Ramos (cell line): ENCODE results near the gene METTL2A.
"Not testable (repeated sequence)": the region's sequence is repeated elsewhere in the genome, so short reads cannot be mapped to it uniquely, and the experiment has no call there.

Source experiments
- in situ Hi-C: fragments of 300-500 bp; cut with MboI; formaldehyde crosslinking; loops from one replicate; pipeline ENCODE4 v1.14.3; 2022; ENCODE audit warnings: low sequenced_read_pairs; ENCODE audit not compliant: unreplicated experiment

Gene METTL2A, protein sequence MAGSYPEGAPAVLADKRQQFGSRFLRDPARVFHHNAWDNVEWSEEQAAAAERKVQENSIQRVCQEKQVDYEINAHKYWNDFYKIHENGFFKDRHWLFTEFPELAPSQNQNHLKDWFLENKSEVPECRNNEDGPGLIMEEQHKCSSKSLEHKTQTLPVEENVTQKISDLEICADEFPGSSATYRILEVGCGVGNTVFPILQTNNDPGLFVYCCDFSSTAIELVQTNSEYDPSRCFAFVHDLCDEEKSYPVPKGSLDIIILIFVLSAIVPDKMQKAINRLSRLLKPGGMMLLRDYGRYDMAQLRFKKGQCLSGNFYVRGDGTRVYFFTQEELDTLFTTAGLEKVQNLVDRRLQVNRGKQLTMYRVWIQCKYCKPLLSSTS

DNA sequence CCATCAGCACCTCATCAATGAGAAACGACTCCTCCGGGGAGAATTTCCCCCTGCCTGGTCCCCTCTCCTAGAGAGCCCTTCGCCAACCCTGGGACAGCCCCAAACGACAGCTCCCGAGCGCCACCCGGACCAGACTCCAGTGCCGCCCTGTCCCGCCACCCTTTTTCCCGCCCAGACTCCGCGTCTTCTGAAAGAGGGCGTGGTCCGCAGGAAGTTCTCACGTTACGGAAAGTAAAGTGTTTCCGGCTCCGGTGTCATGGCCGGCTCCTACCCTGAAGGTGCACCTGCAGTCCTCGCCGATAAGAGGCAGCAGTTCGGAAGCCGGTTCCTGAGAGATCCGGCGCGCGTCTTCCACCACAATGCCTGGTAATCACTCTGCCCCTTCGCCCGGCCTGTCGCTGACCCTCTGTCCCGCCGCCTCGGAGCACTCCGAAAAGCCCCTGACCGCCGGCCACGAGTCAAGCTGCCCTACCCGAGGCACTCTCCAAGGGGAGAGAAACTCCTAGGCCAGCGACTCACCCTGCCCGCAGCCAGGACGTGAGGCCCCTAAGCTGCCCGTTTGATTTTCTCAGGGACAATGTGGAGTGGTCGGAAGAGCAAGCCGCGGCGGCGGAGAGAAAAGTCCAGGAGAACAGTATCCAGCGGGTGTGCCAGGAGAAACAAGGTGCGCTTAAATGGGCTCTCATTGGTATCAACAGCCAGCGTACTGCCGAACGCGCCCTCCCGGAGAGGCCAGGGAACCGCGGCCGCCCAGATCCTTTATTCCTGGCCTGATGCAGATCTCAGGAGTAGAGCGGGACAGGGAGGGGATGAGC lies at the start of gene METTL2A:
Gene METTL2A, plus strand, starts transcription at position 251 of the 815 bp plus-strand sequence. Its CDS starts 6 bp downstream, at position 257.
- in situ Hi-C loops, result not testable (repeated sequence)

DNA sequence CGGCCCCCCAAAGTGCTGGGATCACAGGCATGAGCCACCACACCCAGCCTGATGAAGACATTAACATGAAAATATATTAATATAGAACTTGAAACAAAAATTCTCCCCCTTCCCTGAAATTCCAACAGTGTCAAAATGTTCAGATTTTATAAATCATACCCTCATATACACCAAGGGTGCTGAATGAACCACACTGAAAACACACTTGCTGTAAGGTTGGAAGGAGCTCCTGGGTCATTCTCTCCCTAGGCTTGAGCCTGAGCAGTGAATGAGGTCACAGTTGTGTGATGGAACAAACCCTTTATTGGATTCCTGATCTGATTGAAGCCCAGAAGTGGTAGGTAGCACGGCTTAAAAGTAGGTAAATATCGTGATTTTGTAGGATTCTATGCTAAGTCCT lies 43.4 kb upstream of the METTL2A start, which contains the start of gene EFCAB3:
Gene EFCAB3, plus strand, starts transcription at position 301 of the 400 bp plus-strand sequence. CDS start 2,427 bp downstream, outside the sequence.
- in situ Hi-C loops, result no loop called here

DNA sequence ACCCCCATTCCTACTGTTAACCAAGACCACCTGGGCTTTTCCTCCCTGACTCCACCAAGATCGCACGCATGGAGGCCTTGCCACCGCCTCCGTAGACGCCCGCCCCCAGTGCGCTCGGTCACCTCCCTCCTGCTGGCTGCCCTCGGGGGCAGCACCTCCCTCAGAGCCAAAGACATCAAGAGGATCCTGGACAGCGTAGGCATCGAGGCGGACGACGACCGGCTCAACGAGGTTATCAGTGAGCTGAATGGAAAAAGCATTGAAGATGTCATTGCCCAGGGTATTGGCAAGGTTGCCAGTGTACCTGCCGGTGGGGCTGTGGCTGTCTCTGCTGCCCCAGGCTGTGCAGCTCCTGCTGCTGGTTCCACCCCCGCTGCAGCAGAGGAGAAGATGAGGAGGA lies 42.1 kb upstream of the METTL2A start:
- in situ Hi-C loops, result no loop called here

DNA sequence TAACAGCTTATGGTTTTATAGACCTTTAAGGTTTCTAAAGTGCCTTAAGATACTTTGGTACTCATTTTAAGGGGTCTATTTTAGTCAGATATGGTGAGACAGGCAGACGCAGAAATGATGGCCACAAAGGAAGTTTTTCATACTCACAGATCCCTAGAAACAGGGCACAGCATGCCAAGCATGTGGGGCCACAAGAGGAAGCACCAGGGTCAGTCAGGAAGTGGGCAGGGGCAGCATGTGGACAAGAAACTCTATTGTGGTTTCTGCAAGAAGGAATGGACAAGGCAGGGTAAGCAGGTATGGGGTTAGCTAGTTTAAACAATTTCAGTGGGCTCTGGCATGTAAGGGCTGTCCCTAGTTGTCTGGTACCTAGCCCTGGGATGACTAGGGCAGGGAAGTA lies 34.8 kb upstream of the METTL2A start:
- in situ Hi-C loops, result no loop called here

DNA sequence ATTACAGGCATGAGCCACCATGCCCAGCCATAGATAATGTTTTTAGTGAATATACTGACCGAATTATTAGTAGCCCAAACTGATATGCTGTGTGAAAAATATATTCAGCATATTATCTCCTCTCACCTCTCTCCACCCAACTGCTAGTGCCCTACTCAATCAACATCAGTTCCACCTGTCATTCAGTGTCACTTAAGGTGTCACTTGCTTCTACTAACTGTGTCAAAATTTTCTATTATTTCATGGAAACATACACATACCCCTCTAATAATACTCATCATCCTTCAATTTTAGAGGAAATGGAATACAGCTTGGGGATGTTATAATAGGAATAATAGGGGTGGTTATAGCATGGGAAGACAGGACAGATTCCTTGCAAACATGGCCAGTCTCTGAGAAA lies 30.8 kb upstream of the METTL2A start:
- in situ Hi-C loops, result no loop called here

DNA sequence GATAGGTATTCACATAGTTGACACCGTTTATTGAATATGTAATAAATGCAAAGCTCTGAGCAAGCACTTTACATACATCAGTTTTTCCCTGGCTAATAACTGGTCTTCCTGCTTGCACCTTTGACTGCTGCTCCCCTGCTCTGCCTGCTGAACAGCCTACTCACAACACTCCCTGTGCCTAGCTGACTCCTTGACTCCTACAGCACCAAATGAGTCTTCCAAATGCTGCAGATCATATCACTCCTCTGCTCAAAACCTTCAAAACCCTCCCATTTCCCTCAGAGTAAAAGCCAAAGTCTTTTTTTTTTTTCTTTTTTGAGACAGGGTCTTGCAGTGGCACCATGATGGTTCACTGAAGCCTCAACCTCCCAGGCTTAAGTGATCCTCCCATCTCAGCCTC lies 24.8 kb upstream of the METTL2A start:
- in situ Hi-C loops, result no loop called here

DNA sequence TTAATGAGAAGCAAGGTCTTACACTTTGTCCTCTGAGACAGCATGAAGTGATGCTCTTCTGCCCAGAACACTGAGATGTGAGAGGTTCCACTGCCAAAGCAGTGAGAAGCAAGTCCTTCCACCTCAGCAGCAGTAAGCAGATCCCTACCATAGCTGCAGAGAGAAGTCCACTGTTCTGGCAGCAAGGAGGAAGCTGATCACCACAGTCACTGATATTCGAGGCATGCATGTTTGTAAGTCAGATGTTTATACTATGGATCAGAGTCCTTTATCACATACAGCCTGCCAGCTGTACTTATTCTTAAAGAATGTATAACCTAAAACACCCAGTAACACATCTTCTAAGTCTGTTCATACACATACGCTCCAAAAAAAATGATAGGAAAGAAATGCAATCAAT lies 18.2 kb upstream of the METTL2A start:
- in situ Hi-C loops, result no loop called here

DNA sequence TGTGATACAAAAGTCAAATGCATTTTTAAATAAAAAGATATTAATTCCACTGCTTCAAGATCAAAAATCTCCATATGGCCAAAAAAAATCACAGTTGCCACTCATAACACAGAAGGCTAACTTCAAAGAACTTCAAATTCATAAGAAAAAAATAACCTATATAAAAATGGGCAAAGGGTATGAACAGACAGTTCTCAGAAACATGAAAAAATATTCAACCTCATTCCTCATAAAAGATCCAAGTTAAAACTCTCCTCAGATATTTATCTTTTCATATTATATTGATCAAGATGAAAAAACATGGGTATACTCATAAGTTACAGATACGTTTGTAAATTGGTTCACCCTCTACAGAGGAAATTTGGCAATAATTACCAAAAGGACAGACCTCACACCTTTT lies 10.6 kb upstream of the METTL2A start:
- in situ Hi-C loops, result not testable (repeated sequence)

DNA sequence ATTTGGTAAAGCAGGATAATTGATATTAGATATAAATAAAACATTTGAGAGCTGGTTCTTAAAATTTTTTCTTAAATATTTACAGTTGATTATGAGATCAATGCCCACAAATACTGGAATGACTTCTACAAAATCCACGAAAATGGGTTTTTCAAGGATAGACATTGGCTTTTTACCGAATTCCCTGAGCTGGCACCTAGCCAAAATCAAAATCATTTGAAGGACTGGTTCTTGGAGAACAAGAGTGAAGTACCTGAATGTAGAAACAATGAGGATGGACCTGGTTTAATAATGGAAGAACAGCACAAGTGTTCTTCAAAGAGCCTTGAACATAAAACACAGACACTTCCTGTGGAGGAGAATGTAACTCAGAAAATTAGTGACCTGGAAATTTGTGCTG lies 2.5 kb downstream of the METTL2A start:
- in situ Hi-C loops, result not testable (repeated sequence)

DNA sequence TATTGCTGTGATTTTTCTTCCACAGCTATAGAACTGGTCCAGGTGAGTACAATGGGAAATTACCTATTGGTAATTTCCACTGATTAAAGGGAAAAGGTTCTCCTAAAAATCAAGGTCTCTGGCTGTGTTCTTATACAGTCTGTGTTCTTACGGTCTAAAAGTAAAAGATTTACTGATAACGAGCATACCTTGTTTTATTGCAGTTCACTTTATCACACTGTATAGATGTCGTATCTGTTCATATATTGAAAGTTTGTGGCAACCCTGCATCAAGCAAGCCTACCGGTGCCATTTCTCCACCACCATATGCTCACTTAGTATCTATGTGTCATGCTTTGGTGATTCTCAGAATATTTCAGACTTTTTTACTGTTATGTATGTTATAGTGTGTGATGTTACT lies 11.6 kb downstream of the METTL2A start:
- in situ Hi-C loops, result not testable (repeated sequence)

DNA sequence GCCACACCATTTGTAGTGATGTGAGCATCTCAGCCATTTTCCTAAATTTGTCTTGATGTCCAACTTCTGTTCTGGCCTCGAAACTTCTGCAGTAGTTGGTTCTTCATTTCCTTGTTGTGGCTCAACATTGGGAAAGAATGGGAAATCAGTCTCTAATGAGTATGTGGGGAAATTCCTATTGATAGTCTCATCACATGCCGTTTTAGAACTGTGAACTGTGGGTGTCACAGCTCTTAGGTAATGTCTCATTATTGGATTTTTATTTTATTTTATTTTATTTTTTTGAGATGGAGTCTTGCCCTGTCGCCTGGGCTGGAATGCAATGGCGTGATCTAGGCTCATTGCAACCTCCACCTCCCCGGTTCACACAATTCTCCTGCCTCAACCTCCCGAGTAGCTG lies 17.5 kb downstream of the METTL2A start:
- in situ Hi-C loops, result not testable (repeated sequence)

DNA sequence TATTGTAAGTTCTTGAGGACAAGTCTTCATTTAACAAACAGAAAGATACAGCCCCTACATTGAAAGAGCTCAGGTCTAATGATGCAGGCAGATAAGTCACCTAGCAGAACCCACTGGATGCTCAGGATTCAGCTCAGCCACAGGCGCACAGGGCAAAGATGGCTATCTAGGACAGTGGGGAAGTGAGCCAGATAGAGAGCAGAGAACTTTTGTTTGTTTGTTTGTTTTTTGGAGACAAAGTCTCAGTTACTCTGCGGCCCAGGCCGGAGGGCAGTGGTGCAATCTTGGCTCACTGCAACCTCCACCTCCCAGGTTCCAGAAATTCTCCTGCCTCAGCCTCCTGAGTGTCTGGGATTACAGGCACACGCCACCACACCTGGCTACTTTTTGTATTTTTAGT lies 20.4 kb downstream of the METTL2A start:
- in situ Hi-C loops, result no loop called here

DNA sequence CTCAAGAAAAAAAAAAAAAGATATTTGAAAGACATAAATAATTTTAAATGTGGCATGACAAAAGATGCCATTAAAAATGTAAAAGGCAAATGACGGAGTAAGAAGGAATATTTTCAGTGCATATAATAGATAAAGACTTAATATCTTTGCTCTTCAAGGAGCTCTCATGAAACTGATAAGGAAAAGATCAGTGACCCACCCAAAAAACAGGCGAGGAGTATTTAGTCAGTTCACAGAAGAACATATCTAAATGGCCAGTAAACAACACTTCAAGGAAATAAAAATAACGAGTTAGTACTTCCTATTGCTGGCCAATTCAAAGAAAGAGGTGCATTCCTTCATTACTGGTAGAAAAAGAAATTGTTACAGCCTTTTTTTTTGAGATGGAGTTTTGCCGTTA lies 22.1 kb downstream of the METTL2A start:
- in situ Hi-C loops, result not testable (repeated sequence)

DNA sequence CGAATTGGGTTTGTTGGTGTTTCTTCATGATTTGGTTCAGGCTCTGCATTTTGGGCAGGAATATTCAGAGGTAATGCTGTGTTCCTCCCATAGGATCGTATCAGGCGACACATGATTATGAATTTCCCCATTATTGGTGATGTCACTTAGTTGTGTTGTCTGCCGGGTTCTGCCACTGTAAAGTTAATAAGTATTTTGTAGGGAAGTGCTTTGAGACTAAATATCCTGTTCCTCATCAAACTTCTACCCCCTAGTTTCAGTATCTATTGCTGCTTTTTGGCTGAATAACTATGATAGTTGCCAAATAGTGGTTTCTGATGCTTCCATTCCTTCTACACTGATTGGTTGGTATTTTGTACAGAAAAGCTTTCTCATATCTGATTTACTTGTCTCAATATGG lies 28.5 kb downstream of the METTL2A start:
- in situ Hi-C loops, result not testable (repeated sequence)

DNA sequence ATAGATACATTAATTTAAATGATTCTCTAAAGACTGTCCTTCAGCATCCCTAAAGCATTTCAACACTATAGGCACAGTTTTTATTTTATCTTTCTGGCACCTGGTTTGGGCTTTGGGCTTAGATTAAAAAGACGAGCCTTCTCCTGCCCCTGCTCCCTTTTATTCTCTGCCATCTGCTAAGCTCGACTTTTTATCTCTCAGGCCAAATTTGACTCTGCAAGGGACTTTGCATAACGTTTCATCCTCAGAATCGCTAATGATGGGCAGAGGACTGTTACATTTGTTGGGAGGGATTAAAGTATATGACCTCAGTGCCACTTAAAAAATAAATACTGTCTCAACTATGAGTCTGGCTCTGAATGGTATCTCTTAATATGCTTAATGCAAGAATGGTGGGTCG lies 29.3 kb downstream of the METTL2A start:
- in situ Hi-C loops, result not testable (repeated sequence)

DNA sequence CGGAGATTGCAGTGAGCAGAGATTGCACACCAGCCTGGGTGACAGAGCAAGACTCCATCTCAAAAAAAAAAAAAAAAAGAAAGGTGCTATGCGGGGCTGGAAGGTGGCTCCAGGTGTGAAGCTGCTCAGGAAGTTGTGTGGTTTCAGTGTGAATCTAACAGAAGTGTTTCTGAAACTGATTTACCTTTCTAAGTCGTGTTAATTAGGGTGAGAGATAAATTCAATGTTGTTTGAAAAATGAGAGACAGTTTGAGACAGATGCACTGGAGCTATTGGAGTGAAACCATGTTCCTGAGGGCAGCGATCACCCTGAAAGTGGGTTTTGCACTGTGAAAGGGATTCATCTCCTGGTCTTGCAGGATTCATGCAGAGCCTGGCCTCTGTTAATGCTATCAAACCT lies 30.0 kb downstream of the METTL2A start:
- in situ Hi-C loops, result not testable (repeated sequence)

DNA sequence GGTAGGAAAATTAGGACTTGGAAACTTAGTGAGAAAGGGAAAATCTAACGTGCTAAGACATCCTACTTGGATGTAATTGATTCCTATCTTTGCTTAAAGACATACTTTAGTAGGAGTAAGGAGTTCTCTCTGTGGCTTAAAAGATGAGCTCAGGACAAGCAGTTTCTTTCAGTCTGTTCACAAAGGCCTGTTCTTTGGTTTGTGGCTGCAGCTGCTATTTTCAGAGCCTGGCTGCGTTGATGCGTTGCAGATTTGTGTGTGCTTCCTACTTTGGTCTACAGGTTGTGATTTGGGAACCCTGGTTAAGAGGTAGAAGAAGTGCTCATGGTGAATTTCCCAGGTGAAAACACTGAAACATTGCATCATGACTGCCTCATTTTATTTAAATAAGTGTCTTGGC lies 30.4 kb downstream of the METTL2A start:
- in situ Hi-C loops, result not testable (repeated sequence)

DNA sequence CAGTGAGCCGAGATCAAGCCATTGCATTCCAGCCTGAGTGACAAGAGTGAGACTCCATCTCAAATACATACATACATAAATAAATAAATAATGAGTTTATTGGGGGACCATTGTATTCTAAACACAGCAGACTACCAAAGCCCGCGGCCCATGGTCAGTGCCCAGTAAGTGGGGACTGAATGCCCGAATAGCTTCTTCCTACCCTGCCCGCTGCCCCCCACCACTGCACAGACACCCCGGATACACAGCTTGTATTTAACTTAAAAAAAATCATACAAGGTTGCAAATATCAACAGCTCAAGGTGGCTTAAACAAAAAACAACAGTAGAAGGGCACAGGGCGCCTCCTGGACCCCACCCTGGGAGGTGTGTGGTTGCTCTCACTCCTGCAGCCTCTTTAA lies 32.3 kb downstream of the METTL2A start:
- in situ Hi-C loops, result no loop called here

DNA sequence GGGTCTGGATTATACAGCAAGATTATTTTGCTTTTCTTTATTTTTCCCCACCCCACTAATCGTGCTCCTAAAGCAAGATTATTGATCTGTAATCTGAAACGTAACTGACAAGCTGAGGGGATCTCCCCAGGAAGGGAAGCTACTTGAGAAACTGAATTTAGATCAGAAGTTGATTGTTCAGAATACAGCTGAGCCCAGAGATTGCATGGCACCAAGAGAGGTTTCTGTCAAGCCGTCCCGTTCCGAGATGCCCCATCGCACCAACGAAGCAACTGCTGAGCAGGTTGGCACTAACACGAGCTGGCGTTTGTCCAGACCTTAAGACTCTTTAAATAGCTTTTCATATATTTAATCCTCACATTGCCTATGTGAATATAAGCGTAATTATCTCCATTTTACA lies 34.8 kb downstream of the METTL2A start:
- in situ Hi-C loops, result not testable (repeated sequence)

DNA sequence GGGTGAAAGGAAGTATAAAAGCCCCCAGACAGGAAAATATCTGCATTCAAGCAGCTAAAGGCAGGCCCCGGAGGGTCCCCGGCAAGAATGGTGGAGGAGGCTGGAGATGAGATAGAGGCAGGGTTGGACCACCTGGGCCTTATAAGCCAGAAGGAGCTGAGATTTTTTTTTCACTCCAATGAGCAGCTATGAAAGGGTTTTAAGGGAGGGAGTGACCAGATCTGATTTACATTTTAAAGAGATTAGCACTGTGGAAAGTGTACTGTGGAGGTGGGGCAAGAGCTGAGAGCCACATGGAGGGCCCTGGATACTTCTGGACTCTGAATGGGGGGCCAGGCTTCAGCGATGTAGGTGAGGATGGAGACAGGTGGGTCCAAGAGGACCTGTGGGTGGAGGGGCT lies 40.7 kb downstream of the METTL2A start:
- in situ Hi-C loops, result not testable (repeated sequence)

DNA sequence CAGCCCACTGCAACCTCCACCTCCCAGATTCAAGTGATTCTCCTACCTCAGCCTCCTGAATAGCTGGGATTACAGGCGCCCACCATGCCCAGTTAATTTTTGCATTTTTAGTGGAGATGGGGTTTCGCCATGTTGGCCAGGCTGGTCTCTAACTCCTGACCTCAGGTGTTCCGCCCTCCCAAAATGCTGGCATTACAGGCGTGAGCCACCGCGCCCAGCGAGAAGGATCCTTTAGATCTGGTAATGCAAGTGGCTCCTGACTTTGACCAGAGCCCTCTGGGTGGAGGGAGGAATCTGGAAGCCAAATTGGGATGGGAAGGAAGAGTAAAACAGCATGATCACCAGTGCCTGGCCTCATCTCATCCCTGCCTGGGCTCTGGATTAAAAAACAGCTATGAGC lies 41.6 kb downstream of the METTL2A start:
- in situ Hi-C loops, result not testable (repeated sequence)
